Suprapubic skin (tissue), 4 donors: ENCODE data around the gene ENO2.

Experiments used
- CTCF ChIP-seq, 2 donors: fragments of 200-600 bp in 1 of 2; fragments of 450-650 bp in 1 of 2; sonication (generic) in 1 of 2; IDR thresholded peaks; one replicate each; pipeline ENCODE4 v1.5.1; 2016 to 2019; ENCODE audit warnings: antibody characterized with exemption in 2 of 2, mild to moderate bottlenecking in 1 of 2, moderate library complexity in 1 of 2
- EP300 ChIP-seq: sonication (generic); formaldehyde crosslinking; IDR thresholded peaks from one replicate; pipeline ENCODE4 v1.6.1; 2017; ENCODE audit warnings: antibody characterized with exemption
- POLR2A ChIP-seq, 2 donors: fragments of 450-650 bp; IDR thresholded peaks; one replicate each; pipeline ENCODE4 v1.6.1; 2017; ENCODE audit warnings: antibody characterized with exemption in 2 of 2, mild to moderate bottlenecking in 2 of 2, moderate library complexity in 2 of 2
- POLR2AphosphoS5 ChIP-seq, 3 donors: sonication (generic); formaldehyde crosslinking; IDR thresholded peaks; one replicate each; pipeline ENCODE4 v1.6.1; 2017; ENCODE audit warnings: antibody characterized with exemption in 3 of 3

DNA sequence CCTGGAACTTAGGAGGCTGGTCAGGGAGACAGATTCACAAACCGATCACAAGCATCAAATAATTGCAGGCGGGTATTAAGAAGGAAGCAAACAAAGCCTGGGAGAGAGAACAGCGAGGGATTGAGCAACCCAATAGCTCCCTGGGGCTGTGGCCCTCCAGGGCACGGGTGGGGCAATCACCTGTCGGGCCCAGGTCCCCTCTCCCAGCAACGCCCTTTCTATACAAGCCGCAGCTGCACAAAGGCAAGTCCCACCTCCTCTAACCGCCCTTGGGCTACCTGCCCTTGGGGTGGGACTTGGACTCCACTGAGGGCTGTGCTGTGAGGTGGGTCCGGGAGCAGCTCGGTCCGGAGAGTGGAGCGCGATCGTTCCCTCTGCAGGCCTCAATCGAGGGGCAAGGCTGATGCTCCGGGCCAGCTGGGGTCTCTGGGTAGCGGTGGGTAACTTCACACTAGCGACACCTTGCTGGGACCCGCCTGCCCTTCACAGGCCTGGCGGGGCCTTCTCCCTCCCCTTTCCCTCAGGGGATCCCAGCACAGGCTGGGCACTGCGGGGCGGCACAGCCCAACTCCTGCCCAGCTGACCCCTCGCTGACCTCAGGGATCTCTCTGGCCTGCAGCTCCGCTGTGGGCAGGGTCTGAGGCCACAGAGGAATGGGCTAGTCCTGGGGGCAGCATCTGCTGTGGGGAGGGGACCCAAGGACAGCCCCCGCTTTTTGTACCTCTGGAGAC lies 48.1 kb downstream of the ENO2 start:
- TF ChIP-seq POLR2A (IDR thresholded peaks at IDR 0.05) (no peak), CTCF (IDR thresholded peaks at IDR 0.05) (no peak), POLR2AphosphoS5 (IDR thresholded peaks at IDR 0.05) (no peak), EP300 (no peak)
